NCI-H82 (cell line): Measurements from ENCODE around the gene PAIP2.
"Not testable (repeated sequence)": the region's sequence is repeated elsewhere in the genome, so short reads cannot be mapped to it uniquely, and the experiment has no call there.

Experiments used
- DNase-seq: peaks from one replicate; lab custom pipeline; 2025; lab: John Stamatoyannopoulos, UW

Gene PAIP2

GRCh38 chr5:139378941-139379361 lies 37.3 kb downstream of the PAIP2 start:
- no peak for DNase-seq

GRCh38 chr5:139379626-139380449 lies 38.2 kb downstream of the PAIP2 start:
- DNase-seq: no peak

GRCh38 chr5:139381837-139382761 lies 40.4 kb downstream of the PAIP2 start:
- DNase-seq: no peak

- DNase-seq: no peak
These were observed 41.2 kb downstream of the PAIP2 start for GRCh38 chr5:139382807-139383206.

GRCh38 chr5:139383275-139383992 lies 41.8 kb downstream of the PAIP2 start, which contains the start of gene SLC23A1:
TSS of gene SLC23A1 (minus strand) at chr5:139383297. CDS start at chr5:139383253, 44 bp downstream.
- DNase-seq: no peak

- no peak for DNase-seq
These were observed 42.4 kb downstream of the PAIP2 start for GRCh38 chr5:139383993-139384590.

GRCh38 chr5:139384591-139385051 lies 43.0 kb downstream of the PAIP2 start:
- no peak for DNase-seq

GRCh38 chr5:139385061-139386049 lies 43.7 kb downstream of the PAIP2 start:
- DNase-seq: no peak

GRCh38 chr5:139386050-139386438 lies 44.4 kb downstream of the PAIP2 start:
- no peak for DNase-seq

GRCh38 chr5:139386956-139387355 lies 45.3 kb downstream of the PAIP2 start:
- not testable (repeated sequence) for DNase-seq

- DNase-seq: no peak
These were observed 46.0 kb downstream of the PAIP2 start for GRCh38 chr5:139387611-139388197.

GRCh38 chr5:139388198-139388821 lies 46.7 kb downstream of the PAIP2 start:
- no peak for DNase-seq

- no peak for DNase-seq
These were observed 48.3 kb downstream of the PAIP2 start, which contains the start of gene MZB1 for GRCh38 chr5:139389701-139390638. TSS of gene MZB1 (minus strand) at chr5:139389913. CDS start at chr5:139389856, 57 bp downstream.

GRCh38 chr5:139390639-139391569 lies 49.2 kb downstream of the PAIP2 start:
- no peak for DNase-seq

- DNase-seq: no peak
These were observed 50.1 kb downstream of the PAIP2 start for GRCh38 chr5:139391570-139392323.

GRCh38 chr5:139392324-139392677 lies 50.6 kb downstream of the PAIP2 start:
- no peak for DNase-seq
